ENCODE results near the gene TRIM21. TPM values are rescaled to one million over a fixed set of nuclear protein-coding genes. Genes with fewer than 3 reads are reported as not detected.

TRIM21 gene
- polyA plus RNA-seq, 2 of the 4 experiments (the other 2 are of a cell fraction), result 11.3 to 15.6 TPM

- Histone ChIP-seq H3K9me3 (no peaks in the 10 kb centered on the region), H3K4me3 (no peak overlapping the region), H3K27ac (no peak overlapping the region), H3K4me2 (no peak overlapping the region), H3K4me1 (no peaks in the 10 kb centered on the region)
- FAIRE-seq (no peak), DNase-seq (ENCODE audit: low read depth in 1 of 2, low spot score in 1 of 2) (no peak), ATAC-seq (no peak)
- WGBS (ENCODE audit: missing lambda C conversion rate), result 5% methylated on average over 1 of the region's 1 CpG
- ChIA-PET CTCF (no interaction called here), POLR2A (no interaction called here)
- TF ChIP-seq CBX2 (IDR thresholded peaks at IDR 0.05; ENCODE audit: borderline replicate concordance, low read depth) (no peak), HOXB13 (CRISPR knock-in tag; IDR thresholded peaks at IDR 0.05; ENCODE audit: low read depth) (no peak), SMC3 (IDR thresholded peaks at IDR 0.05) (no peak), ESRRA (IDR thresholded peaks at IDR 0.05; ENCODE audit: borderline replicate concordance, low read length) (no peak), CBX8 (IDR thresholded peaks at IDR 0.05) (no peak), KDM1A (IDR thresholded peaks at IDR 0.05; ENCODE audit: low read depth) (no peak), CTCF (IDR thresholded peaks at IDR 0.05) (no peak), POLR2AphosphoS2 (conservative IDR thresholded peaks at IDR 0.05; ENCODE audit: low read length) (no peak), BCL3 (IDR thresholded peaks at IDR 0.05) (no peak), EHMT2 (IDR thresholded peaks at IDR 0.05; ENCODE audit: low read depth) (no peak), REST (IDR thresholded peaks at IDR 0.05) (no peak), JUN (IDR thresholded peaks at IDR 0.05) (no peak), PBX3 (IDR thresholded peaks at IDR 0.05) (no peak), CEBPB (IDR thresholded peaks at IDR 0.05) (no peak), BHLHE40 (IDR thresholded peaks at IDR 0.05; ENCODE audit: low read depth, low read length) (no peak)
Observed at GRCh38 chr11:4436411-4436810, 42.9 kb upstream of the TRIM21 start.

- ChIA-PET CTCF (no interaction called here), POLR2A (no interaction called here)
- DNase-seq (ENCODE audit: low read depth in 1 of 2, low spot score in 1 of 2) (no peak), ATAC-seq (no peak), FAIRE-seq (no peak)
- Histone ChIP-seq H3K27ac (no peak overlapping the region), H3K4me3 (no peak overlapping the region), H3K4me2 (no peak overlapping the region), H3K4me1 (no peaks in the 10 kb centered on the region), H3K9me3 (no peaks in the 10 kb centered on the region)
- WGBS (ENCODE audit: missing lambda C conversion rate), result 7% methylated on average over 2 of the region's 2 CpGs
- TF ChIP-seq TFCP2L1 (CRISPR knock-in tag; IDR thresholded peaks at IDR 0.05) (no peak), EHF (CRISPR knock-in tag; IDR thresholded peaks at IDR 0.05) (no peak), PHF8 (IDR thresholded peaks at IDR 0.05; ENCODE audit: borderline replicate concordance, low read depth) (no peak), CEBPB (IDR thresholded peaks at IDR 0.05) (no peak), ELK1 (IDR thresholded peaks at IDR 0.05; ENCODE audit: low read depth, low read length) (no peak), HDAC2 (IDR thresholded peaks at IDR 0.05) (no peak), HEYL (CRISPR knock-in tag; IDR thresholded peaks at IDR 0.05) (no peak), MYC (IDR thresholded peaks at IDR 0.05; ENCODE audit: borderline replicate concordance, low read length) (no peak), HOXB13 (CRISPR knock-in tag; IDR thresholded peaks at IDR 0.05; ENCODE audit: low read depth) (no peak), MAX (IDR thresholded peaks at IDR 0.05) (no peak), PBX3 (IDR thresholded peaks at IDR 0.05) (no peak), HES2 (IDR thresholded peaks at IDR 0.05) (no peak), BCL3 (IDR thresholded peaks at IDR 0.05) (no peak), JUNB (IDR thresholded peaks at IDR 0.05) (no peak)
Observed at GRCh38 chr11:4433856-4434255, 40.4 kb upstream of the TRIM21 start.
